Embryonic facial prominence (tissue), 1 donor: ENCODE results near the gene TBX10.
"Not testable (repeated sequence)": the region's sequence is repeated elsewhere in the genome, so short reads cannot be mapped to it uniquely, and the experiment has no call there.

Experiments
- DNase-seq: peaks from one replicate; pipeline ENCODE4 v3.0.0-alpha.2; 2016; ENCODE audit errors: extremely low spot score

The TBX10 gene

GRCh38 chr11:67616431-67617242, 22.9 kb downstream of the TBX10 start:
- DNase-seq = no peak

DNA sequence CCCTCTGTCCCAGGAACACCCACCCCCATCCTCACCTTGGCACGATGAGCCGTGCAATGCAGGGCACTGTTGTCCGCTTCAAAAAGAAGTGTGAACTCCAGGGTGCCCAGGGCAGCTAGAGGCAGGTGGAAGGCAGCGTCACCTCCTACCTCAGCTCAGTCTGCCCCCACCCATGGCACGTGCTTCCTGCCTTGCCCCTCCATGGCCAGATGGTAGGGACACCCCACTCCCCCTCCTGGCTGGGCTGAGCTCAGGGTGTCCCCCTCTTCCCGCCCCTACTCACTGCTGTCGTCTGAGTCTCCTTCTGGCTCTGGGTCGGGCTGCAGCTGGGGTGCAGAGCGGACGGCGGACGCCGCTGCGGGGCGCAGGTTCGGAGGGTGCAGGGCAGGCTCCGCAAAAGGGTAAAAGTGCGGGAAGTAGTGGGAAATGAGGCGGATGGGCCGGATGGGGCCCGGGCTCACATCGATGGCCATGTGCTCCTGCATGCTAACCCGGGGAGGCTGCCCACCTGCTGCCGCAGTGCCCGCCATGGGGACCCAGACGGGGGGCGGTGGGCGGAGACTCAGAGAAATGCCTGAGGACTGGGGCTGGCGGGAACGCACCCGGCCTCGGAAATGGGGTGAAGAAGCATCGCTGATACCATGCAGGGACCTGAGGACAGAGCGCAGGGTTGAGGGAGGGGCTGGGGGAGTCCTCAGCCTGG, 23.7 kb downstream of the TBX10 start:
- DNase-seq = no peak

- no peak for DNase-seq
These were observed 24.5 kb downstream of the TBX10 start for GRCh38 chr11:67614730-67615714.

GRCh38 chr11:67613960-67614715, 25.4 kb downstream of the TBX10 start:
- DNase-seq = no peak

GRCh38 chr11:67613313-67613959, 26.1 kb downstream of the TBX10 start:
- no peak for DNase-seq

GRCh38 chr11:67612751-67613150, 26.8 kb downstream of the TBX10 start:
- DNase-seq = no peak

- DNase-seq = no peak
These were observed 27.6 kb downstream of the TBX10 start for GRCh38 chr11:67611704-67612587.

GRCh38 chr11:67611165-67611564, 28.4 kb downstream of the TBX10 start:
- DNase-seq = no peak

GRCh38 chr11:67610302-67610868, 29.2 kb downstream of the TBX10 start:
- DNase-seq = no peak

- DNase-seq = no peak
These were observed 30.2 kb downstream of the TBX10 start for GRCh38 chr11:67609316-67609715.

DNA sequence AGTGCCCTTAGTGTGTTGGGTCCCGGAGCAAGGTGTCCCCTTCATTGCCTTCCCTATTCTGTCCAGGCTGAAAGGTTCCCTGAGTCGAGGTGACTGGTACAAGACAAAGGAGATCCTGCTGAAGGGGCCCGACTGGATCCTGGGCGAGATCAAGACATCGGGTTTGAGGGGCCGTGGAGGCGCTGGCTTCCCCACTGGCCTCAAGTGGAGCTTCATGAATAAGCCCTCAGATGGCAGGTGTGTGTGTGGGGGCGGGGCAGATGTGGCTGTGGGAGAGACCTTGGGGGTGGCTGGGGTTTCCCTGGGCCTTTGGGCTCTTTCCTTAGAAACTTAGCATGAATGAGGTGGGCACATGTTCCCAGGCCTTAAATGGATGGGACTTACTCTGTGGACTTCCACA, 31.1 kb downstream of the TBX10 start:
- DNase-seq = no peak

DNA sequence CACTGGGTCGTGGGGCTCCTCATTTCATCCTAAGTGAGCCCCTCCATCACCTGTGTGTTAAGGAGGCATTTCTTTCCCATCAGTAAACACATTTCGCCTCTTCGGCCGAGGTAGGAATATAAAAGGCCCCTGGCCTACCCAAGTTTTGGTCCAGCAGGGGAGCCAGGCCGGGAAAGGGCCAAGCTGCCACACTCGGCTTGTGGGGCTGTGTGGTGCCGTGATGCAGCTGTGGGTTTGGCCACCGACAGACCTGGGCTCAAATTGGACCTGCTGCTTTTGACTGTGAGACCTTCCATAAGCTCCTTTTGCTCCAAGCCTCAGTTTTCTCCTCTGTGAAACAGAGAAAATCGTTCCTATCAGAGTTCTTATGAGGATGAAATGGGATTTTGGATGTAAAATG, 32.1 kb downstream of the TBX10 start:
- no peak for DNase-seq

GRCh38 chr11:67606492-67607295, 32.9 kb downstream of the TBX10 start, which contains the start of gene NDUFV1:
NDUFV1 (plus strand) TSS chr11:67606936; CDS start chr11:67607005, 69 bp downstream.
- peak; percentile 90 for DNase-seq

DNA sequence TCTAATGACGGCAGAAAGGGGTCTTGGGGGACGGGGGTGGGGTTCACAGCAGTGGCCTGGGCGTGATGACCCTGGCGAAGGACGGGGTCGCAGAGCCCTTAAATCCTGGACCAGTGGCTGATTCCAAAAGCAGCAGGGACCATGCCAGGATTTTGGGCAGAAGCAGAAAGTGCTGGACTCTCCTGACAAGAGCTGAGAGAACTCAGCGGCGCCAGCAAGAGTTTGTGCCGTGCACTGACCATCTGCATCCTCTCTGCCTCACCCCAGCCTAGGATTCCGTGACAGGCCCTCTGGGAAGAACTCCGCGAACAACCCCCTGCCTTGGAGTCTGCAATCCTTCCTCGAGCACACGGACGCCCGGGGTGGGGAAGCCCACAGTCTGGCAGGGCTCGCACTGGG, 33.5 kb downstream of the TBX10 start:
- no peak for DNase-seq

- DNase-seq = no peak
These were observed 34.1 kb downstream of the TBX10 start for GRCh38 chr11:67605231-67606011.

DNA sequence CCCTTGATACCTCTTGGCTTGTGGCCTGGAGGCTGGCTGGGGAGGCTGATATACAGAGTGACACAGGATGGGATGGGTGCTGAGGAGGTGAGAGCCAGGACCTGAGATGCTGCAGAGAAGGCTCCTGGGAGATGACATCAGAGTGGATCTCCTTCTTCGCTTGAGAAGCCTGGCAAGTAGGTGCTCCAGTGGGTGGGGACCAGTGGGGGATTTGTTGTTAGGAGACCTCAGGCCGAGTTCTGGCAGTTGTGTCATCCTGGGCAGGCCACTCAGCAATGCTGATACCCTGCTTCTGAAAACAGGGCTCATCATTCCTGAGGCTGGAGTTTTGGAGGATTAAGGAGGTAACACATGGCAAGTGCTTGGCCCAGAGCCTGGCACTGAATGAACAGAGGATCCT, 34.7 kb downstream of the TBX10 start:
- no peak for DNase-seq

GRCh38 chr11:67604119-67604518, 35.4 kb downstream of the TBX10 start:
- DNase-seq = not testable (repeated sequence)

- no peak for DNase-seq
These were observed 38.5 kb downstream of the TBX10 start for GRCh38 chr11:67601098-67601497.
